Keratinocyte (primary cell): ENCODE results near the gene ZNF335. TPM values are rescaled to one million over a fixed set of nuclear protein-coding genes. Genes with fewer than 3 reads are reported as not detected.

Experiments
- DNase-seq: peaks from one replicate; pipeline ENCODE4 v3.0.0-alpha.2; 2011; ENCODE audit warnings: low read depth, missing footprints, low spot score
- FAIRE-seq: peaks from 2 replicates; lab custom pipeline; 2011; peaks lifted over from hg19 to GRCh38; lab: Jason Lieb, UNC
- H2AFZ ChIP-seq: 2 replicates; pipeline ENCODE4 v1.6.0; 2012; ENCODE audit warnings: low read length, control low read depth, inconsistent platforms; ENCODE audit not compliant: control insufficient read depth
- H3K27ac ChIP-seq: 2 replicates; pipeline ENCODE4 v1.5.1; 2011; ENCODE audit warnings: low read length; ENCODE audit not compliant: control insufficient read depth, insufficient read depth
- H3K27me3 ChIP-seq: 3 replicates; pipeline ENCODE4 v1.6.0; 2011; ENCODE audit warnings: low read length; ENCODE audit not compliant: control insufficient read depth, insufficient read depth; ENCODE audit errors: extremely low read depth
- H3K36me3 ChIP-seq, 2 experiments: 2 replicates in 1 of 2; 3 replicates in 1 of 2; pipeline ENCODE4 v1.5.1; 2011; ENCODE audit warnings: low read length in 2 of 2, mild to moderate bottlenecking in 1 of 2; ENCODE audit not compliant: control insufficient read depth in 2 of 2, insufficient read depth in 2 of 2; ENCODE audit errors: extremely low read depth in 1 of 2
- H3K4me1 ChIP-seq: 3 replicates; pipeline ENCODE4 v1.5.1; 2011; ENCODE audit warnings: low read length; ENCODE audit not compliant: control insufficient read depth, insufficient read depth; ENCODE audit errors: extremely low read depth
- H3K4me2 ChIP-seq: 3 replicates; pipeline ENCODE4 v1.6.0; 2011; ENCODE audit warnings: low read depth, low read length; ENCODE audit not compliant: control insufficient read depth, insufficient read depth; ENCODE audit errors: extremely low read depth
- H3K4me3 ChIP-seq, 3 experiments: fragments of 200-600 bp in 1 of 3; sonication (generic) in 1 of 3; 2 replicates in 2 of 3; 3 replicates in 1 of 3; pipeline ENCODE4 v1.5.1; 2011 to 2016; ENCODE audit warnings: low read length in 3 of 3, mild to moderate bottlenecking in 3 of 3, control low read depth in 2 of 3, inconsistent platforms in 1 of 3, low read depth in 1 of 3, mixed read lengths in 1 of 3, mixed run types in 1 of 3, moderate library complexity in 1 of 3; ENCODE audit not compliant: control insufficient read depth in 2 of 3, insufficient read depth in 2 of 3; ENCODE audit errors: extremely low read depth in 1 of 3
- H3K79me2 ChIP-seq: 2 replicates; pipeline ENCODE4 v1.6.0; 2012; ENCODE audit warnings: low read length; ENCODE audit not compliant: control insufficient read depth, insufficient read depth
- H3K9ac ChIP-seq: 3 replicates; pipeline ENCODE4 v1.6.0; 2011; ENCODE audit warnings: low read length; ENCODE audit not compliant: control insufficient read depth, insufficient read depth; ENCODE audit errors: extremely low read depth
- H3K9me1 ChIP-seq: 3 replicates; pipeline ENCODE4 v1.6.0; 2011; ENCODE audit warnings: low read length; ENCODE audit not compliant: control insufficient read depth, insufficient read depth; ENCODE audit errors: extremely low read depth
- H3K9me3 ChIP-seq: 2 replicates; pipeline ENCODE4 v1.5.1; 2012; ENCODE audit warnings: low read depth, low read length; ENCODE audit not compliant: control insufficient read depth
- H4K20me1 ChIP-seq: 3 replicates; pipeline ENCODE4 v1.6.0; 2011; ENCODE audit warnings: low read length; ENCODE audit not compliant: control insufficient read depth, insufficient read depth; ENCODE audit errors: extremely low read depth
- EZH2 ChIP-seq: IDR thresholded peaks from one replicate; pipeline ENCODE4 v1.6.1; 2012; ENCODE audit warnings: inconsistent platforms, mild to moderate bottlenecking, low read length, moderate library complexity
- dilution Hi-C: fragments of 300-500 bp; cut with MboI; formaldehyde crosslinking; loops from one replicate; pipeline ENCODE4 v1.7.0; 2020; ENCODE audit warnings: low sequenced_read_pairs; ENCODE audit not compliant: extremely low pct_ligation_motif_present
- polyA plus RNA-seq, 5 experiments: library from polyadenylated mRNA; depleted of rRNA in 3 of 5; stranded (reverse) in 3 of 5; stranded (forward) in 1 of 5; unstranded in 1 of 5; fragments of >200 nt; gene quantifications; 1 replicate in 1 of 5; 2 replicates in 3 of 5; 3 replicates in 1 of 5; pipeline versions ENCODE4 v1.2.1 to v1.2.3, GENCODE V29; 2011 to 2012; ENCODE audit warnings: missing spikeins in 2 of 5, low read depth in 1 of 5, low replicate concordance in 1 of 5
- TF ChIP-seq, protein P1 (sequence below), 3 experiments: IDR thresholded peaks in 1 of 3; conservative IDR thresholded peaks in 1 of 3; optimal IDR thresholded peaks in 1 of 3; 2 replicates in 2 of 3; 3 replicates in 1 of 3; pipeline versions ENCODE3 to v1.5.1; 2011; ENCODE audit warnings: low read length in 3 of 3, mild to moderate bottlenecking in 3 of 3, moderate library complexity in 2 of 3, control low read depth in 1 of 3, inconsistent platforms in 1 of 3; ENCODE audit not compliant: insufficient read depth in 2 of 3; ENCODE audit errors: extremely low read depth in 1 of 3

ZNF335 gene
- polyA plus RNA-seq, 1 donor (not counting 4 experiments of a cell fraction or from before 2014, with no cell fraction given): 5.8 TPM

DNA sequence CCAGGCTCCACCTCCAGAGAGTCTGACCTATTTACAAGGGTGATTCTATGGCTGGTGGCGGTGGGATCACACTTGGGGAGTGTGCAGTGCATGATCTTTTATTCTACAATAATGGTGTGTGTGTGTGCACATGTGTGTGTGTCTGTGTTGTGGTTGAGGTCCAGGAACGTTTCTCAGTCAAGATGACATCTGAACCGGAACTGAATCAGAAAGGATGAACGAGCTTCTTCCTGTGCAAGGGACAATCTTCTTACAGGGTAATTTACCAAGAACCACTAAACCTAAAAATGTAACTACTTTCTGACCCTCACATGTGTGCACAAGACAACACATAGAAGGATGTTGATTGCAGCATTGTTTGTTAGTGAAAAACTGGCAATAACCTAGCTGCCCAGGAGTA is 45.3 kb upstream of the ZNF335 start:
- Histone ChIP-seq H3K4me3 (no peak overlapping the region), H3K9ac (no peak overlapping the region), H4K20me1 (no peaks in the 10 kb centered on the region), H3K9me3 (no peaks in the 10 kb centered on the region), H3K27me3 (peaks cover 6% of the 10 kb centered on the region), H3K36me3 (no peaks in the 10 kb centered on the region), H3K4me2 (no peak overlapping the region), H2AFZ (no peak overlapping the region), H3K27ac (no peak overlapping the region), H3K9me1 (no peaks in the 10 kb centered on the region), H3K79me2 (no peaks in the 10 kb centered on the region), H3K4me1 (peaks cover 2% of the 10 kb centered on the region)
- dilution Hi-C loops: no loop called here
- FAIRE-seq: no peak
- TF ChIP-seq, protein P1, sequence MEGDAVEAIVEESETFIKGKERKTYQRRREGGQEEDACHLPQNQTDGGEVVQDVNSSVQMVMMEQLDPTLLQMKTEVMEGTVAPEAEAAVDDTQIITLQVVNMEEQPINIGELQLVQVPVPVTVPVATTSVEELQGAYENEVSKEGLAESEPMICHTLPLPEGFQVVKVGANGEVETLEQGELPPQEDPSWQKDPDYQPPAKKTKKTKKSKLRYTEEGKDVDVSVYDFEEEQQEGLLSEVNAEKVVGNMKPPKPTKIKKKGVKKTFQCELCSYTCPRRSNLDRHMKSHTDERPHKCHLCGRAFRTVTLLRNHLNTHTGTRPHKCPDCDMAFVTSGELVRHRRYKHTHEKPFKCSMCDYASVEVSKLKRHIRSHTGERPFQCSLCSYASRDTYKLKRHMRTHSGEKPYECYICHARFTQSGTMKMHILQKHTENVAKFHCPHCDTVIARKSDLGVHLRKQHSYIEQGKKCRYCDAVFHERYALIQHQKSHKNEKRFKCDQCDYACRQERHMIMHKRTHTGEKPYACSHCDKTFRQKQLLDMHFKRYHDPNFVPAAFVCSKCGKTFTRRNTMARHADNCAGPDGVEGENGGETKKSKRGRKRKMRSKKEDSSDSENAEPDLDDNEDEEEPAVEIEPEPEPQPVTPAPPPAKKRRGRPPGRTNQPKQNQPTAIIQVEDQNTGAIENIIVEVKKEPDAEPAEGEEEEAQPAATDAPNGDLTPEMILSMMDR (optimal IDR thresholded peaks at IDR 0.05 in 1 of 3, IDR thresholded peaks at IDR 0.05 in 1 of 3, conservative IDR thresholded peaks at IDR 0.05 in 1 of 3; ENCODE audit: extremely low read depth in 1 of 3, insufficient read depth in 2 of 3, low read length in 3 of 3): no peak
- no peak for TF ChIP-seq EZH2
- no peak for DNase-seq

DNA sequence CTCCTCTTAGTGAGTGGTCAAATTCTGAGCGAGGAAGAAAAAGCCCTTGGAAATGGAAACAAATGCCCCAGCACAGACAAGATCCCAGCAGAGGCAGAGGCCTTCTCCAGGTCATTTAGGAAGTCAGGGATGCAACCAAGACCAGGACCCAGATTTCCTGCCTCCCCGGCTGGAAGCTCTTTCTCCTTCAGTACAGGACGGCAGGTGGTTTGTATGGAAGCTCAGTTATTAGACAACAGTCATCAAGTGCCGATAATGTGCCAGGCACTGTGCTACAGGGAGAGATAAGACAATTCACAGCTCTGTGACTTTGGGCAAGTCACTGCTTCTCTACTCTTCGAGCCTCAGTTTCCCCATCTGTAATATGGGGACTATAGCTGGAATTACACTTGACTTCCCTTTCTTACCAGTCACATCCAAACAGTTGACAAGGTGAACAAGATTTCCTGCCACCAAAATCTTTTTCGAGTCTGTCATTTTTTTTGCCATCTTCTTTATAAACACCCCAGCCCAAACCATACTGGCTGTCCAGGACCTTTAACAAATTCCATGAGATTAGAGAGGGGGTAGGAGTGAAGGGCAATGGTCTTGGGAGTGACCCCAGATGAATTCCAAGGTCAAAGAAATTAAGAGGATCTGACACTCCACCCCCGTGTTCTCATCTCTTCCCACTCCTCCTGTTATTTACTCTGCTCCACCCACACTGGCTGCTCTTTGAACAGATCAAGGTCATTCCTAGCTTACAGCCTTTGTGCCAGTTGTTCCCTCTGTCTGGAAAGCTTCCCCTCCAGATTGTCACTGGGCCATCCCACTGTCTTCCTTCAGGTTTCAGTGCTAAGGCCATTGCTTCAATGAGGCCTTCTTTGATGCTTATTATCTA is 42.8 kb upstream of the ZNF335 start:
- Histone ChIP-seq H3K4me1 (peaks cover 5% of the 10 kb centered on the region), H3K9ac (no peak overlapping the region), H3K27me3 (peaks cover 26% of the 10 kb centered on the region), H3K27ac (no peak overlapping the region), H3K9me1 (no peaks in the 10 kb centered on the region), H3K4me2 (peak overlapping the region; percentile 22), H3K4me3 (no peak overlapping the region), H3K9me3 (no peaks in the 10 kb centered on the region), H3K79me2 (no peaks in the 10 kb centered on the region), H2AFZ (no peak overlapping the region), H4K20me1 (no peaks in the 10 kb centered on the region), H3K36me3 (no peaks in the 10 kb centered on the region)
- dilution Hi-C loops: no loop called here
- TF ChIP-seq, protein P1 (optimal IDR thresholded peaks at IDR 0.05 in 1 of 3, IDR thresholded peaks at IDR 0.05 in 1 of 3, conservative IDR thresholded peaks at IDR 0.05 in 1 of 3; ENCODE audit: extremely low read depth in 1 of 3, insufficient read depth in 2 of 3, low read length in 3 of 3): no peak
- no peak for TF ChIP-seq EZH2
- FAIRE-seq (no peak), DNase-seq (no peak)
